ENCODE data around the gene XAGE1B.
"Not testable (repeated sequence)": the region's sequence is repeated elsewhere in the genome, so short reads cannot be mapped to it uniquely, and the experiment has no call there.

Gene XAGE1B

GRCh38 chrX:52516987-52517325, at the start of gene XAGE1B:
Gene XAGE1B, minus strand, starts transcription at chrX:52517063. Its CDS starts 1,536 bp downstream, at chrX:52515527.
- H3K4me3 ChIP-seq (ENCODE audit: low read depth, low read length); in situ Hi-C loops (cut with HindIII; ENCODE audit: low sequenced_read_pairs): not testable (repeated sequence)

GRCh38 chrX:52563105-52563504, 46.2 kb upstream of the XAGE1B start:
- no peak overlapping the region for H3K4me3 ChIP-seq (ENCODE audit: low read depth, low read length)
- DNase-seq (ENCODE audit: low read depth), result no peak
- no peak for TF ChIP-seq CTCF (IDR thresholded peaks at IDR 0.05; ENCODE audit: low read depth, low read length, missing control alignments)
- in situ Hi-C loops (cut with HindIII; ENCODE audit: low sequenced_read_pairs), result no loop called here

More at GRCh38 chrX:52516987-52517325, at the start of gene XAGE1B:
- not testable (repeated sequence) for DNase-seq (ENCODE audit: low read depth)

GRCh38 chrX:52558140-52558539, 41.3 kb upstream of the XAGE1B start:
- TF ChIP-seq CTCF (IDR thresholded peaks at IDR 0.05; ENCODE audit: low read depth, low read length, missing control alignments), result no peak
- no peak for DNase-seq (ENCODE audit: low read depth)
- in situ Hi-C loops (cut with HindIII; ENCODE audit: low sequenced_read_pairs), result no loop called here
- H3K4me3 ChIP-seq (ENCODE audit: low read depth, low read length), result no peak overlapping the region

GRCh38 chrX:52556741-52557140, 39.9 kb upstream of the XAGE1B start:
- in situ Hi-C loops (cut with HindIII; ENCODE audit: low sequenced_read_pairs), result no loop called here

GRCh38 chrX:52553995-52554642, 37.3 kb upstream of the XAGE1B start:
- H3K4me3 ChIP-seq (ENCODE audit: low read depth, low read length), result no peak overlapping the region
- no peak for DNase-seq (ENCODE audit: low read depth)
- in situ Hi-C loops (cut with HindIII; ENCODE audit: low sequenced_read_pairs), result no loop called here
- TF ChIP-seq CTCF (IDR thresholded peaks at IDR 0.05; ENCODE audit: low read depth, low read length, missing control alignments), result no peak

More at GRCh38 chrX:52556741-52557140, 39.9 kb upstream of the XAGE1B start:
- no peak for DNase-seq (ENCODE audit: low read depth)
- TF ChIP-seq CTCF (IDR thresholded peaks at IDR 0.05; ENCODE audit: low read depth, low read length, missing control alignments), result no peak
- no peak overlapping the region for H3K4me3 ChIP-seq (ENCODE audit: low read depth, low read length)

- H3K4me3 ChIP-seq (ENCODE audit: low read depth, low read length); DNase-seq (ENCODE audit: low read depth); in situ Hi-C loops (cut with HindIII; ENCODE audit: low sequenced_read_pairs): not testable (repeated sequence)
These were observed 31.9 kb upstream of the XAGE1B start for GRCh38 chrX:52548769-52549168.

GRCh38 chrX:52544147-52544840, 27.4 kb upstream of the XAGE1B start:
- DNase-seq (ENCODE audit: low read depth), result no peak
- TF ChIP-seq CTCF (IDR thresholded peaks at IDR 0.05; ENCODE audit: low read depth, low read length, missing control alignments), result no peak
- no peak overlapping the region for H3K4me3 ChIP-seq (ENCODE audit: low read depth, low read length)
- in situ Hi-C loops (cut with HindIII; ENCODE audit: low sequenced_read_pairs), result no loop called here

Data from astrocyte of the cerebellum (primary cell).